ENCODE results near the gene PLXNB3. TPM values are rescaled to one million over a fixed set of nuclear protein-coding genes. Genes with fewer than 3 reads are reported as not detected.

The PLXNB3 gene
- total RNA-seq, 1 experiment from 2014 or later: 41.4 TPM

DNA sequence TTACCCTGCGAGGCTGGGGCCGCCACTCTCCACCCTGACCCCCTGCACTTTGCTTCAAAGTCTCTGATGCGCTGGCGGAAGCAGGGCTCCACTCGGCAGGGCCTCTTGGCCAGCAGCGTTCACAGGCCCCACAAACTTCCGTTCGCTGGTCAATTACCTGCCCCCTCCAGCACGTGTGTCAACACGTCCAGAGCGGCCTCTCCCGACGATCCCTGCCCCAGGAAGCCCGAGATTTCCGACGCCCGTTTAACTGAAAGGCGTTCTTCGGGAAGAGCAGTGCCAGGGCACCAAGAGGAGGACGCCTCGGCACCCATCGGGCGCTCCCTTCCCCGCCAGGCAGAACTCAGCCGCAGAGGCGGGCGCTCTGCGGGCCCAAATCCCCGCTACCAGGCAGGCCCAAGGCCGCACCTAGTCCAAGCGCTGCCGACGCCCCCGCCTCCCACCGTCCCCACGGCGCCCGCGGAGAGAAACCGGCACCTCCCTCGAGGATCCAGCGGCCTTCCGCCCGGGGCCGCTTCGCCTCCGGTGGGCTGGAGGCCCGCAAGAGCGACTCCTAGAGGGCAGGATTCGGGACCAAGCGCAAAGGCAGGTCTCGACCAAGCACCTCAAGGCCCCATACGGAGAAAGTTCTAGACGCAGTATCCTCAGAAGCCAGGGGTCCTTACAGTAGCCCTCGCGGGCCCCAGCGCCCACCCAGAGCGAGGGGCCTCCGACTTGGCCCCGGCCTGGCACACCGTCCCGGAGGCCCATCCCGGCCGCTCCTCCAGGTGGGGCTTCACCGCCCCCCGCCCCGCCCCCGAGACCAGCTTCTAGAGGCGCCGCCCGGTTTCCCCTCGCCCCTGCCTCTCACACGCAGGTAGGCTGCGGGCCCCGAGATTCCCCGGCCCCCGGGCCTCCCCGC is 40.4 kb upstream of the PLXNB3 start:
- peak overlapping the region; percentile 39; the same call in 1 of the 2 replicates for H2AFZ ChIP-seq
- no TSS peak for BruUV-seq (replicated peaks)
- TF ChIP-seq, protein P1, sequence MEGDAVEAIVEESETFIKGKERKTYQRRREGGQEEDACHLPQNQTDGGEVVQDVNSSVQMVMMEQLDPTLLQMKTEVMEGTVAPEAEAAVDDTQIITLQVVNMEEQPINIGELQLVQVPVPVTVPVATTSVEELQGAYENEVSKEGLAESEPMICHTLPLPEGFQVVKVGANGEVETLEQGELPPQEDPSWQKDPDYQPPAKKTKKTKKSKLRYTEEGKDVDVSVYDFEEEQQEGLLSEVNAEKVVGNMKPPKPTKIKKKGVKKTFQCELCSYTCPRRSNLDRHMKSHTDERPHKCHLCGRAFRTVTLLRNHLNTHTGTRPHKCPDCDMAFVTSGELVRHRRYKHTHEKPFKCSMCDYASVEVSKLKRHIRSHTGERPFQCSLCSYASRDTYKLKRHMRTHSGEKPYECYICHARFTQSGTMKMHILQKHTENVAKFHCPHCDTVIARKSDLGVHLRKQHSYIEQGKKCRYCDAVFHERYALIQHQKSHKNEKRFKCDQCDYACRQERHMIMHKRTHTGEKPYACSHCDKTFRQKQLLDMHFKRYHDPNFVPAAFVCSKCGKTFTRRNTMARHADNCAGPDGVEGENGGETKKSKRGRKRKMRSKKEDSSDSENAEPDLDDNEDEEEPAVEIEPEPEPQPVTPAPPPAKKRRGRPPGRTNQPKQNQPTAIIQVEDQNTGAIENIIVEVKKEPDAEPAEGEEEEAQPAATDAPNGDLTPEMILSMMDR (conservative IDR thresholded peaks at IDR 0.05): no peak; the same call in 1 of the 2 replicates
- TF ChIP-seq EZH2 (IDR thresholded peaks at IDR 0.05; ENCODE audit: low read depth): no peak
- no peaks in the 10 kb centered on the region for H3K9me2 ChIP-seq (ENCODE audit: insufficient read depth)
- H3K4me3 ChIP-seq: peak overlapping the region; percentile 85
- peaks cover 13% of the 10 kb centered on the region for H4K20me1 ChIP-seq (ENCODE audit: insufficient read depth)
- H3K27me3 ChIP-seq (ENCODE audit: insufficient read depth, low read depth): no peaks in the 10 kb centered on the region
- H3K4me2 ChIP-seq: peak overlapping the region; percentile 89
- H3K79me2 ChIP-seq (ENCODE audit: low read depth): peaks cover 85% of the 10 kb centered on the region
- intact Hi-C loops (cut with micrococcal nuclease; ENCODE audit: unreplicated experiment): loop anchor here (1.0 to 2.0 kb wide), 4 partner anchors 15 to 645 kb away; partner anchors contain the start of genes NAA10 and PLXNB3
- peak; percentile 48 to 66 for DNase-seq
- CTCF ChIA-PET: no interaction called here
- H3K9me3 ChIP-seq (ENCODE audit: insufficient read depth, low read depth): no peaks in the 10 kb centered on the region
- peak overlapping the region; percentile 89 for H3K27ac ChIP-seq
- POLR2A ChIA-PET (ENCODE audit: unreplicated experiment): no interaction called here
- H3K36me3 ChIP-seq (ENCODE audit: low read depth): peaks cover 21% of the 10 kb centered on the region
- H3F3A ChIP-seq (ENCODE audit: insufficient read depth, low read depth): peaks cover 36% of the 10 kb centered on the region
- H3K4me1 ChIP-seq (replicated peaks; ENCODE audit: insufficient read depth): peaks cover 30% of the 10 kb centered on the region

DNA sequence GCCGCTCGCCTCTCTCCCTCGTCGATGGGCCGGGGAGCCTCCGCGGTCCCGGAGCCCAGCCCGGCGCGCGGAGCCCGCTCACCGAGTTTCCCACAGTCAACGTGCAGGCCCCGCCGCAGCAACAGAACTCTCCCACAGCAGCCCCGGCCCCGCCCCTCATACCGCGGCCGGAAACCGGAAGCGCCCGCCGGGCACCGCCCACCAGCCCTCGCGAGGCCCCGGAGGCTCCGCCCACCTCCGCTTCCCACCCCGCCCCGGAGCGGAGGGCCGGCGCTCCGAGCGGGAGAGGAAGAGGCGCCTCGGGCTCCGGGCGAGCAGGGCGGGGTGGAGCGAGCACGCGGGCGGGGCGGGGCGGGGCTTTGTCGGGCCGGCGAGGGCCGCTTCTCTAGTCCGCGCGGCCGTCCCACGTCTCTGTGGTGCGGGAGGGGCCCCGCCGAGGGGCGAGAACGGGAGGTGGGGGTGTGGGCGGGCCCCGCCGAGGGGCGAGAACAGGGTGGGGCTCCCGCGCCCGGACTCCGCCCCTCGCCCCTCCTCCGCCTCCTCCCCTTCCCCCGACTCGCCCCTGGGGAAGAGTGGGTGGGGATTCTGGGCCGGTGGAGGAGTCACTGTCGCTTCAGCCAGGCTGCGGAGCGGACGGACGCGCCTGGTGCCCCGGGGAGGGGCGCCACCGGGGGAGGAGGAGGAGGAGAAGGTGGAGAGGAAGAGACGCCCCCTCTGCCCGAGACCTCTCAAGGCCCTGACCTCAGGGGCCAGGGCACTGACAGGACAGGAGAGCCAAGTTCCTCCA is 39.6 kb upstream of the PLXNB3 start, which contains the start of the genes ABCD1 and BCAP31:
TSS of gene ABCD1 (plus strand) at position 605 of the 787 bp plus-strand sequence. CDS start 411 bp downstream, outside the sequence.
TSS of gene BCAP31 (minus strand) at position 136 of the 787 bp plus-strand sequence. CDS start 1,143 bp downstream, outside the sequence.
- Histone ChIP-seq H3K9me2 (ENCODE audit: insufficient read depth) (no peaks in the 10 kb centered on the region), H2AFZ (peak within 1 kb of the TSS; percentile 77), H3K36me3 (ENCODE audit: low read depth) (peaks cover 20% of the 10 kb centered on the region), H4K20me1 (ENCODE audit: insufficient read depth) (peaks cover 5% of the 10 kb centered on the region), H3K79me2 (ENCODE audit: low read depth) (peaks cover 85% of the 10 kb centered on the region), H3K27me3 (ENCODE audit: insufficient read depth, low read depth) (no peaks in the 10 kb centered on the region), H3K4me1 (replicated peaks; ENCODE audit: insufficient read depth) (peaks cover 34% of the 10 kb centered on the region), H3K9me3 (ENCODE audit: insufficient read depth, low read depth) (no peaks in the 10 kb centered on the region), H3F3A (ENCODE audit: insufficient read depth, low read depth) (peaks cover 36% of the 10 kb centered on the region), H3K27ac (peak within 1 kb of the TSS; percentile 91), H3K4me2 (peak within 1 kb of the TSS; percentile 91), H3K4me3 (peak within 1 kb of the TSS; percentile 85)
- ChIA-PET POLR2A (ENCODE audit: unreplicated experiment) (no interaction called here), CTCF (no interaction called here)
- BruUV-seq (replicated peaks): no TSS peak
- TF ChIP-seq, protein P1 (conservative IDR thresholded peaks at IDR 0.05): no peak
- no peak for TF ChIP-seq EZH2 (IDR thresholded peaks at IDR 0.05; ENCODE audit: low read depth)
- peak; percentile 76 to 97 for DNase-seq
- intact Hi-C loops (cut with micrococcal nuclease; ENCODE audit: unreplicated experiment): loop anchor here (1.0 to 2.0 kb wide), 3 partner anchors 40 to 644 kb away; partner anchors contain the start of genes NAA10 and PLXNB3
